ENCODE data around the gene MED17. TPM values are rescaled to one million over a fixed set of nuclear protein-coding genes. Genes with fewer than 3 reads are reported as not detected.

MED17 gene
- total and polyA plus RNA-seq, 9 donors: 24.9 to 38.3 (median 32.0) TPM

GRCh38 chr11:93857413-93858120 is 73.5 kb downstream of the MED17 start:
- Histone ChIP-seq H3K27ac (no peak overlapping the region), H3K4me1 (ENCODE audit: insufficient read depth) (no peaks in the 10 kb centered on the region), H3K4me3 (no peak overlapping the region), H3K9me3 (no peaks in the 10 kb centered on the region), H3K27me3 (no peaks in the 10 kb centered on the region), H3K36me3 (no peaks in the 10 kb centered on the region)
- intact Hi-C loops (cut with DNase I): no loop called here
- no peak for TF ChIP-seq CTCF (IDR thresholded peaks at IDR 0.05)
- no peak for TF ChIP-seq POLR2A (IDR thresholded peaks at IDR 0.05)
- TF ChIP-seq EP300 (IDR thresholded peaks at IDR 0.05): no peak
- no peak for DNase-seq
- WGBS, 3 donors: 39 to 50% (median 47%) methylated on average over 3 of the region's 3 CpGs

- Histone ChIP-seq H3K4me1 (ENCODE audit: insufficient read depth) (no peaks in the 10 kb centered on the region), H3K36me3 (no peaks in the 10 kb centered on the region), H3K27ac (no peak overlapping the region), H3K27me3 (no peaks in the 10 kb centered on the region), H3K9me3 (no peaks in the 10 kb centered on the region), H3K4me3 (no peak overlapping the region)
- 35 to 52% (median 50%) methylated on average over 3 of the region's 3 CpGs for WGBS, 3 donors
- no peak for TF ChIP-seq POLR2A (IDR thresholded peaks at IDR 0.05)
- no peak for TF ChIP-seq EP300 (IDR thresholded peaks at IDR 0.05)
- TF ChIP-seq CTCF (IDR thresholded peaks at IDR 0.05): no peak
- intact Hi-C loops (cut with DNase I): no loop called here
- DNase-seq: no peak
Observed at GRCh38 chr11:93858121-93858775, 74.2 kb downstream of the MED17 start.

- Histone ChIP-seq H3K4me1 (ENCODE audit: insufficient read depth) (no peaks in the 10 kb centered on the region), H3K27me3 (no peaks in the 10 kb centered on the region), H3K9me3 (no peaks in the 10 kb centered on the region), H3K4me3 (no peak overlapping the region), H3K27ac (no peak overlapping the region), H3K36me3 (no peaks in the 10 kb centered on the region)
- TF ChIP-seq POLR2A (IDR thresholded peaks at IDR 0.05): no peak
- TF ChIP-seq EP300 (IDR thresholded peaks at IDR 0.05): no peak
- no peak for DNase-seq
- 37 to 38% (median 37%) methylated on average over 4 of the region's 4 CpGs for WGBS, 3 donors
- intact Hi-C loops (cut with DNase I): no loop called here
Observed at GRCh38 chr11:93861808-93862207, 77.7 kb downstream of the MED17 start.

Small RNA genes lying within 50 kb of the gene (small RNA-seq; reads per million reads assigned to genes)
- not detected for gene RF00019
- not detected for gene SNORA40

Other genes with a start within 250 kb of the MED17 start
- gene SMCO4, start 240.9 kb upstream of the MED17 start, total RNA-seq: 10 to 100 TPM; 10.8 to 26.5 (median 20.2) TPM
- gene SMCO4, start 240.9 kb upstream of the MED17 start, polyA plus RNA-seq: 10 to 100 TPM; 12.6 to 52.7 TPM
- gene CEP295, start 122.6 kb upstream of the MED17 start, total RNA-seq: 10 to 100 TPM in 3 of 7 donors, 1 to 10 TPM in 4; 6.7 to 12.0 (median 8.4) TPM
- 1 to 10 TPM; 7.1 to 8.4 TPM for gene CEP295, start 122.6 kb upstream of the MED17 start, polyA plus RNA-seq
- gene TAF1D, start 42.8 kb upstream of the MED17 start, total RNA-seq: 100 to 1,000 TPM in 6 of 7 donors, 10 to 100 TPM in 1; 73.7 to 155 (median 109) TPM
- gene TAF1D, start 42.8 kb upstream of the MED17 start, polyA plus RNA-seq: 10 to 100 TPM; 98.0 to 99.6 TPM
- gene C11orf54, start 42.6 kb upstream of the MED17 start, total RNA-seq: 10 to 100 TPM; 28.4 to 48.0 (median 36.0) TPM
- 10 to 100 TPM; 22.8 to 38.6 TPM for gene C11orf54, start 42.6 kb upstream of the MED17 start, polyA plus RNA-seq
- under 1 TPM in 4 of 7 donors, not detected in 3; 0.11 to 0.87 (median 0.25) TPM for gene VSTM5, start 66.3 kb downstream of the MED17 start, total RNA-seq
- gene VSTM5, start 66.3 kb downstream of the MED17 start, polyA plus RNA-seq: under 1 TPM; 0.19 to 0.45 TPM
- not detected for gene HEPHL1, start 237.1 kb downstream of the MED17 start, total RNA-seq
- gene HEPHL1, start 237.1 kb downstream of the MED17 start, polyA plus RNA-seq: under 1 TPM; 0.02 to 0.03 TPM